NCI-H1105 (cell line): ENCODE results near the gene TXLNB.

Source experiments
- DNase-seq: peaks from one replicate; lab custom pipeline; 2025; lab: John Stamatoyannopoulos, UW

The TXLNB gene

DNA sequence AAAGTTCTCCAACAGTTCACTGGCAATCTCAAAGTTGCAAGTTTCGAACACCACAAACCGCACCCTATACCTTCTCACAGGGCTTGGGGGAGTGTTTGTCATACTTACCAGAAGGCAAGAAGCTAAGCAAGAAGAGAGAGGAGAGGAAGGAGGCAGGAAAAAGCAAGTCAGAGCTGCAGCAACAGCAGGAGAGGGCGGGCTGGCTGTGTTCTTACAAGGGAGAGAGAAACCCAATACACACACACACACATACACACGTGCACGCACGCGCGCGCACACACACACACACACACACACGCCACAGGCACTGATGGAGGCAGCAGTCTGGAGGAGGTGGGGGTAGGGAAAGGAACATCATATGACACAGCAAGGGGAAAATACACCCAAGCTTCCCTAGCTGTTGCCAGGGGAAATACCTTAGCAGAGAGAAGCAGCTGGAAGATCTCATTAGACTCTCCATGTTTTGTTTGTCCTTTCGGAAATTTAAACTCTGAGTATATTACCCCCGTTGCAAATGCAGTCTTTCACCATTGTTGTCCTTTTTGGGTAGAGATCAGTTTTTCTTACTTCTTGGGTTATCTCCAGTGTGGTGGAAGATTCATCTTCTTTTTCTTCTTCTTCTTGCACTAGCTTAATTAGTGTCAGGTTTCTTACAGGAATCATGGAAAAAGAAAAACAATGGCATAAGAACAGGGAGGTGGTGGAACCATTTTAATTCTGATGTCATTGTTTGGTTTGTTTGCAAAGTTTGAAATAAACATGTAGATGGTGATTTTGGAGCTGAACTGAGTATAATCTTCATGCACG is at the start of gene TXLNB:
TSS of gene TXLNB (minus strand) at position 186 of the 807 bp plus-strand sequence. CDS start 3,099 bp downstream, outside the sequence.
- DNase-seq: no peak

DNA sequence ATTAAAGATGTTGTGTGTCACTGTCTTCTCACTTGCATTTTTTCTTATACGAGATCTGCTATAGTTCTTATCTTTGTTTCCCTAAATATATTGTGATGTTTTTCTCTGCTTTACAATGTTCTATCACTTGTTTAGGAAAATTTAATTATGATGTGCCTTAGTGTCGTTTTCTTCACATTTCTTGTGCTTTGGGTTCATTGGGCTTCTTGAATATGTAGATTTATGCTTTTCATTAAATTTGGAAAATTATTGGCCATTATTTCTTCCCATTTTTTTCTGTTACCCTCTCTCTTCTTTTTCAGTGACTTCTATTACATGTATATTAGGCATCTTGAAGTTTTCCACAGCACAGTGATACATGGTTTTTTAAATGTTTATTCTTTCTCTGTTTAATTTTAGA is 49.3 kb upstream of the TXLNB start:
- no peak for DNase-seq

DNA sequence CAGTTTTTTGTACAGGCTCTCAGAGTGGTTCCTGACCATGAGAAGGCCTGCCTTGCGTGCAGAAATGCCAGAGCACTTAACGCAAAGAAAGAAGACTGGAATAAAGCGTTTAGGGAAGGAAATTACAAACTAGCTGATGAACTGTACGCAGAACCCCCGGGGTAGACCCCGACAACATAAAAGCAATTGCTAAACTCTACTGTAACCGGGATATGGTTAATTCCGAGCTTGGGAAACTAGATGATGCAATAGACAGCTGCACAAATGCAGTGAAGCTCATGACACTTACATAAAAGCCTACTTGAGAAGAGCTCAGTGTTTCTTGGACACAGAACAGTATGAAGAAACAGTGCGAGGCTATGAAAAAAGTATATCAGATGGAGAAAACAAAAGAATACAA is 47.0 kb upstream of the TXLNB start:
- DNase-seq: no peak

DNA sequence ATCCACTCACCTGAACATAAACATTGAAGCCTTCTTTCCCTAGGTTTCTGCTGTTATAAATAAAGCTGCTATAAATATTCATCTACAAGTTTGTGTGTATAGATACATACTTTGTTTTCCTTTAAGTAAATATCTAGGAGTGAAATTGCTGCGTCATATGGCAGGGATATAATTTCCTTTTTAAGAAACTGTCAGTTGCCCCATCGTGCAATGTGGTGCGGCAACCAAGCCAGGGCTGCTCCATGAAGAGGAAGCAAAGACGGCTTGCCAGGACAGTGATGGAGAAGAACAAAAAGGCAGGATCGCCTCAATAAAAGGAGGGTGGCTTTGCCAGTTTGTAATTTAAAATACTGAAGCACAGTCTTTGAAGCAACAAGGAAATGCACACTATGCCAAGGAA is 46.0 kb upstream of the TXLNB start:
- no peak for DNase-seq

DNA sequence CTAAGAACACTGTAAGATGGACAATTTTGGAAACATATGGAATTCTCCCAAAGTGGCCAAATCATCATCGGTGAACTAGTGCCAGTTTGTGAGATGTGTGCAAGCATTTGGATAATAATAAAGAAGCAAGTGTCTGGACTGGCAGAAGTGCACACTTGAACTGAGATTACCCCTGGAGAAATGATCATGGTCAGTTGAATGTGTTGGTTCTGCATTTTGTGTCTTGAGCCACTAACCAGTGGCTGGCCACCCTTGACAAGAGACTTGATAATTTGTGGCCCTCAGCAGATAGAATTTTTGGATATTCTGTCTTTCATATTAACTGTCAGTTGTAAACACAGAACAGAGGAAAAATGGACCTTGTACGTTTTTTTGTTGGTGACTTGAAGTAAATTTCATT is 45.2 kb upstream of the TXLNB start:
- DNase-seq: no peak

DNA sequence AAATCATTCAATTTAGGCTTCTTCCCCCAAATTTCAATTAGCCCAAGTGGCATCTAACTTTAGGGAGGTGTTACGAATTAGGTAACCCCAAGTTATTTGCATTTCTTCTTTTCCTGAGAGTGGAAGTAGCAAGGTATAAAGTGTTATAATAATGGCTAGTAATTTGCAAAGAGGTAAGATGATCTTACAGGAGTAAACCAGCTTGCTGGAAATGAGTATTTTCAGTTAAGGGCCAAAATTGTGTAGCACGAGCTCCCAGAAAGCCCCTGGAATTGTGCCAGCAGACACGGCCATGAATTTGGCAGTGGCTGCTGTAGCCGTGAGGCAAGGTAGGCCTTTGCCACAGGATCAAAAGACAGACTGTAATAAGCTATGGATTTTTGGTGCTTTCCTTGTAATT is 44.7 kb upstream of the TXLNB start:
- DNase-seq: peak; percentile 88

DNA sequence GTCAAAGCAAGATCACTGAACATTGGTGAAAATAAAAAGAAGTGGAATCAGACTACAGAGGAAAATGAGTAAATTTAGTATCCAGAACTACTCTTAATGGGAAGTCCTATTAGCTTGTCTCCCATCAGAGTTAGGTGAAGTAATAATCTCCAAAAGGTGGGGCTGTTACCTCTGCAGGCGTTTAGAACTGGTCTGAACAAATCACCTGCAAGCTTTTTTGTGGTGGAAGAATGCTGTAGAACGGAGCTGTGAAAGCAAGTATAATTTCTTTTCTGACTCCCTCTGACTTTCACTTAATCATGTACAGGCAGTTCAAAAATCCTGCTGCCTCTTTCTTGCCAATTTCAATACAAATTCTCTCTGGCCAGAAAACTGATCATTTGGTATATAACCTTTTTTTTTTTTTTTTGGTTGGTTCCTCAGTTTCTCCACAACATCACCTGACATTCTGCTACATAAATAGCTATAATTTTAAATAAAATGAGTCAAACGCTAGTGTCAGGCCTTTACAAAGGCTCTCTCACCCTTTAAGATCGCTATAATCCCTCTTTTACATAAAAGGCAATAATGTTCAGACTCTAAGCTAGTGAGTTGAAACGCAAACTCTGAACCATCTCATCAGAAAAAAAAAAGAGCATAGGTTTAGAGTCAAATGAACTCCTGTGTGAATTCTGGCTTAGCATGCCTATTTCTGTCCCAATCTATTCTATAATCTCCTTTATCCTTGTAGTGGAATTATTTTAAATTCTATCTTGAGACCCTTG is 43.8 kb upstream of the TXLNB start:
- no peak for DNase-seq

DNA sequence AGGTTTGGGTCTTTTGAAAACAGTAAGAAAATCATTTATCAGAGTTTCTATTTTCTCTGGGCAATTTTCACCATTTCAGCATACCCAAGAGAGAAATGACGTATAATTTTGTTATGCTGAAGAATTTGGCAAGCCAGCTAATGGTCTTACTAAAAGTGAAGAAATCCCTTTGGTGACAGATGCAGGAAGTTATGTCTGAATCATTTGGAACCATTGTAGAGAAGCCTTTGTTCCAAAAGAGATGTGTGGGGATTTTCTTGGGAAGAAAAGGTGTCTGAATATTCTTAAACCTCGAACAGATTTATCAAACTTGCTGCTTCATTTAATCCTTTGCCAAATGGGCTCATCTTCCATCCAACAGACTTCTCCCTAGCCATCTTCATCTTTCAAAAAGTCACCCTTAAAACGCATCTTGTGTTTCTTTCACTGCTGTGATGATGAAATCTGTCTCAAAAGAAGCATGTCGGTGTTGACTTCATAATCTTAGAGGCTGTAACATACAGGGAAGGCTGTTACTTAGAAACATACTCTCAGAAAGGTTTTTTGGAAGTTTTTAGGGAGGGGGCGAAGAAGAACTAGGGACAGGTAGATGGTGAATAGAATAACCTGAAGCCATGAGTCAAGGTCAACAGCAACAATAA is 43.1 kb upstream of the TXLNB start:
- DNase-seq: no peak

DNA sequence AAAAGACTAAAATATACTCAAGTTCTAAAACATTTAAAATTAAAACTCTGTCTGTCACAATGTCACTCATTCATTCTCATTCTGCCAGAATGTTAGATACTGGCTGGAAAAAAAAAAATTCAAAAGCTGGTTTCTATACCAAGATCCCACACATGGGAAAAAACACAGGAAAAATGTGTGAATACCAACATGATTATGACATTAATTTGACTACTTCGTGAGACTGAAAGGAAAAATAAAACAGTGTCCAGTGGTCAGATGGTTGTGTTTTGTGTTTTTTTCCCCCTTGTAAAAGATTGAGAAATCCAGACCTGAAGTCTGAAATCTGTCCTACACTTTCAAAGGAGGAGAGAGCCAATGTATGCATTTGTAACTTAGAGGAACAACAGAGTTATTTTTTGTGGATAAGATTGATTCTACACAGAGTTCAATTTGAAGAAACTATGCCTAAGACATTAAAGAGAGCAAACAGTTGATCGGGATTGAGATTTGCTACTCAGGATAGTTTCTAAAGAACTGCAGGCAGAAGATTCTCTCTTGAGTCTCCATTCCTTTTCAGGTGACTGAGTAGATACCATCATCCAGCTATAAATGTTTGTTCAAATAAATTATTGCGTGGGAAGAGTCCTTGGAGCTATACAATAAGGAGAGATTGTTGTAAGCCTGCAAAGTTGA is 39.2 kb upstream of the TXLNB start:
- DNase-seq: no peak

DNA sequence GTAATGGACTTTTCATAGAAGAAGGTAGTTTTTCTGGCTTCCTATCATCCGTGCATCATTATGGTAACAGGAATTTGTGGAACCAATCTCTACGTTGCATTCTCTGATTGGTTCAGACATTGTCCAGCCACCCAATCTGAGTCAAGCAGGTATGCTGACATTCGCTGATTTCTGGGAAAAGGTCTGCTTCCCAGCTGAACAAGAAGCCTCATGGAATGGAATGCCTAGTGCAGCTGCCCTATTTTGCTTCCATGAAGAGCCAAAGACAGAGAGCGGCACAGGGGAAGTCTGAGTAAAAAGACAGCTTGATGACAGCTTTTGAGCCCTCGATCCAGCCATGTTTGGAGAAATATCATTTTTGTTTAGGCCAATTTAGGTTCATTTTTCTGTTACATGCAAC is 38.5 kb upstream of the TXLNB start:
- DNase-seq: no peak

DNA sequence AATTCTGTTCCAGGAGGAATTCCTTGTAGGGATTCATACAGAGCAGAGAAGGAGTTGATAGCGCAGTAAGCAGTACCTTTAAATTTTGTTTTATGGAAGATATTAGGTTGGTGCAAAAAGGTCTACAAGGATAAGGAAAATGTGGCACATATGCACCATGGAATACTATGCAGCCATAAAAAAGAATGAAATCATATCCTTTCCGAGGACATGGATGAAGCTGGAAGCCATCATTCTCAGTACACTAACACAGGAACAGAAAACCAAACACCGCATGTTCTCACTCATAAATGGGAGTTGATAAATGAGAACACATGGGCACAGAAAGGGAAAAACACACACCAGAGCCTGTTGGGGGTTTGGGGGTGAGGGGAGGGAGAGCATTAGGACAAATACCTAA is 37.4 kb upstream of the TXLNB start:
- DNase-seq: no peak

DNA sequence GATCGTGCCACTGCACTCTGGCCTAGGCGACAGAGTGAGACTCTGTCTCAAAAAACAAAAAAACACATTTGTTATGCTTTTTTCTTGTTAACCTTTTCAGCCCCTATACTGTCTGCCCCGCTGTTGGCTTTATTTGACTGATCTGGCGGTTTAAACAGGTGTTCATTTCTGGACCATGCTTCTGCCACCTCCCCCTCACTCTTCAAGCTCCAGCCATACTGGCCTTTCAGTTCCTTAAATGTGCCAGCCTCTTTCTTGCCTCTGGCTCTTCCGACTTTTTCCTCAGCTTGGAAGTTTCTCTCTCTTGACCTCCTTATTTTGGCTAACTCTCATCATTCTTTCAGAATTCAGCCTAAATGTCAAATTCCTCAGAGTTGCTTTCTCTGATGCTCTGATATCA is 35.2 kb upstream of the TXLNB start:
- DNase-seq: no peak

DNA sequence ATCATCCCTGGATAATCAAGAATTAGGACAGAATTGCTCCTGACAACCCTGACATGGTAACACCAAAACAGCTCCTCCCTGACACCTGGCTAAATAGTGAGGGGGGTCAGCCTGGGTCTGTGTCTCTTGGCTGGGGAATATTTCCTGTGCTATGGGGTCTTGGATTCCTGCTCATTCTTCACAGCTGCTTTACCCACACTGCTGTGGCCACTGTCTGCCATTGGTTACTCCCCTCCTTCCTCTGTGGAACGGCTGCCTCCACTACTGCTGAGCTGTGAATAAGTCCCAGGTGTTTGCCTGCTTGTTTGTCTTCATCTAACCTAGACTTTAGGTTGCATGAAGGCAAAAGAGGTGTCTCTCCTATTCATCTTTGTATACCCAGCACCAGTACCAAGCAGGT is 33.9 kb upstream of the TXLNB start:
- no peak for DNase-seq

DNA sequence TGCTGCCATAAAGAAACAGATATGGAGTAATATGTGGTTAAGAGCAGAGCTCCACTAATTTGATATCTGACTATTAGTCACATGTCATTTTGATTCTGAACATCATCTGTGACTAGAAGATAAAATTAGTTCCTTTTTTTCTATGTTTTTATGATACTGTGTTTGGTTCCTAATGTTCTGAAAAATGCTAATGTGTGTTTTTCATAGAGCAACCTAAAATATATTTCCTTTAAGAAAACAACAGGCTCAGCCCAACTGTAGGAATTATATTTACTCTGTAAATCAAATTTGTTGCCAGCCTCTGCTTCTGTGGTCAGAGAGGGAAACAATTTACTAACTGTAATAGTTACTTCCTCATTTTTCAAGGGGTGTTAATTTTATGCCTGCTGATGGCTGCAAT is 33.3 kb upstream of the TXLNB start:
- DNase-seq: no peak

DNA sequence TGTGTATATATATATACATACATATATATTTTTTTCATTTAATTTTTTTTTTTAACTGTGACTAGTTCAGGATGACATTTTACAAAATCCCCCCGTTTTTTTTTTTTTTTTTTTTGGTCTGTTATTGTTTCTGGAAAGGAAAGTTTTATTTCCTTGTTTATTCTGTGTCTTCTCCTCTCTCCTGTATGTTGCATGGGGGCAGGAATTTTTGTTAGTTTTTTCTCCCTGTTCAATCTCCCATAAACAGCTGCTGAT is 32.4 kb upstream of the TXLNB start:
- no peak for DNase-seq

DNA sequence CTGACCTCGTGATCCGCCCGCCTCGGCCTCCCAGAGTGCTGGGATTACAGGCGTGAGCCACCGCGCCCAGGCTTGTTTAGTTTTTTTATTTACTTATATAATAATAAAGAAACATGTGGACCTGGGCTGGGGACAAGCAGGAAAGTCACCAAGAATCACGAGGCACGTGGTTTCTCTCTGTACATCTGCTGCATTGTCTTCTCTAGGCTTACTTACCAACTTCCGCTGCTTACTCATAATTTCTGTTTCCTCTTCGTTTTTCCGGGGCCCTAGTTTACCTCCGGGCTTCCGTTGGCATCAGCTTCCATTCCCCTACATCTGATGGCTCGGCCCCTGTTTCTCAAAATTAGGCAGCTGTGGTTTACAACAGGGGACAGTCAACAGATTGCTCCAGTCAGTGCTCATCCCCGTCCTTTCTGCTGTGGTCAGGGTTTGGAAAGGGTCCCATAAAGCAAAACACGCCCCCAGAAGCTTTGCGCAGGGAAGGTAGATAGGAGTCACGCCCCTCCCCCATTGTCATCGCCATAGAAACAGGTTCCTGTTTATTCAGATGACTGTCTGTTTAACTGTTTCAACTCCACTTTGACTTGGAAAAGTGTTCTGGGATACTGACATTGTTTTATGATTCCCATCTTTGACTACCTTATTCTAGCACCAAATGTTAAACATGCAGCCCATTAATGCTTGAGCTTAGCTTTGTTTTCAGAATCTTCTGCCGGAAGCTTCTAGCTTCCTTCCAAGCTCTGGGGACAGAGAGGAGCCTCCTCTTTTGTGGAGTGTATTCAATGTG is 31.9 kb upstream of the TXLNB start:
- DNase-seq: no peak

DNA sequence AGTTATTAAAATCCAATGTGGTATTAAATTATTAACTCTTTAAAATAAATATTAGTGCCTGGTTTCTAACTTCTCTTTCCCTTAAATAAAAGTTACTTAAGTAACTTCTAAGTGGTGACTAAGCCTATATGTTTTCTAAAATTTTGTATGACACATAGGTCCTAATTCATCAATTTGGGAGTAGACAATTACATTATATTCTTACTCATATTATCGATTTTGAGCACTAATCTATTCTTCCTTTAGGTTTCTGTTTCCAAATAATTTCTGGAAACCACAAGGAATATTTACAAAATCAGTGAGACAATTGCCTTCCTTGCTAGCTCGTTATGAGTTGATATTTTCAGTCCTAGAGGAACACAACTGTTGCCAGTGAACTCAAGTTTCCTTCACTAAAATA is 28.3 kb upstream of the TXLNB start:
- DNase-seq: no peak

DNA sequence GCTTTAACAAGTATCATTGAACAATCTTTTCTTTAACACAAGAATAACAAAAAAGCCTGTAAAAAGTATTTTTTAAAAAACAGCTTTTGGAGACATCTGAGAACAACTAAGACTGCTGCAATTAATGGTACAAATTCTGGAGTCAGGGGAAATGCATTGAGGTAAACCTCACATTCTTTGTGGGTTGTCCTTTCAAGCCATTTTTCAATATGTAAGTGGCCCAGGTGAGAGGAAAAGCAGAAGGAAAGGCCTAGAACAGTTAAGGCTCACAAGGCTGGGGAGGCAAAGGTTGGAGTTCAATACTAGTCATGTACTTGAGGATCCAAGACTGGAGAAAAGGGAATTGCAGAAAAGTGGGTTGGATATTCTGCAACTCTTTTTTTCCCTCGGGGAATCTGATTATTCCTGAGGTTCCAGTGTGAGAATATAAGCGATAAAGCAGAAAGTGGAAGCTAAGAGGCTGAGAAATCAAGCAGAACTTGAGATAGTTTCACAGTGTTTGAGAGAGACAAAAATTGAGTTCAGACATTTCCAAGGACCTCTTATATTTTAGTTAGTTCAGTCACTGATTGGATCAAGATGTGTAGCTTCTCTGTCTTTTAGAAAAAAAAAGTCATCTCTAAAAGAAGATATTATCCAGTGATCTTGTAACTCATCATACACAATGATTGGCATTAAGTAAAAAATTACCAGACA is 25.0 kb upstream of the TXLNB start:
- DNase-seq: no peak

DNA sequence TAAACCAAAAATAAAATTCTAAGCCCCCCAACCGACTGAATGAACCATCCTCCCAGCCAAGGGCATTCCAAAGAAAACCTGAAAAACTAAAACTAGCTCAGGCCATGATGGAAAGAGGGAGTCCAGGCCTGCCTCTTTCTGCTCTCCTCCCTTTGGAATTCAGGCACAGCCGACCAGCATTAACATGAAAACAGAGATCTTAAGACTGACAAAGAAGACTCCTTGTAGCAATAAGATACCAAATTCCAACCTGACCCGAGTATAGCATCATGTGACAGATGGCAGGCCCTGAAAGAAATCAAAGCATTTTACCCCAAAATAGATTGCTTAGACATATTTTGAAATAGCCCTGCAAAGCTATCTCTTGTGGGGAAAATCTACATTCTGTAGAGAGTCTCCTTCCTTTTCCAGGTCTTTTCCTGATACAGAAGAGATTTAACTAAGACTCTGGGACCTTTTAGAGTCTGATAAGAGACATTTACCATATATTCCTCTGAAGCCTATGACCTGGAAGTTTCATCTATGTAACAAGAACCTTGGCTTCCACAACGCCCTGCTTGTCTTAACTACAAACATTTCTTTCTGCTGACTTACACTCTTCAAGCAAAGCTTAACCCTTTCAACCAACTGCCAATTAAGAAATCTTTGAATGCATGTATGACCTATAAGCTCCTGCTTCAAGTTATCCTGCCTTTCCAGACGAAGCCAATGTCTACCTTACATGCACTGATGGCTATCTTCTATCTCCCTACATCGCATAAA is 22.2 kb upstream of the TXLNB start:
- DNase-seq: no peak

DNA sequence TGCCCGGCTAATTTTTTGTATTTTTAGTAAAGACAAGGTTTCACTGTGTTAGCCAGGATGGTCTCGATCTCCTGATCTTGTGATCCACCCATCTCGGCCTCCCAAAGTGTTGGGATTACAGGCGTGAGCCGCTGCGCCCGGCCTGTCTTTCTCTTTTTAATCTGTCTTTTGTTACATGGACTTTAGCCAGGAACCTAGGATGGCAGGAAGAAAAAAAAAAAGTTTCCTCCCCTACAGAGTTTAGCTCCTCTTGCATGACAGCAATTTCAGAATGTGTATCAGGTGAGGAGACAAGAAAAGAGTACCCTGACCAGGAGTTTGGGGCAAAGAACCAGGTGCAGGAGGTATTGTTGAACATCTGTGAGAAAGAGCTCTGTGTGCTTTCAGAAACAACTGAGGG is 21.4 kb upstream of the TXLNB start:
- no peak for DNase-seq

DNA sequence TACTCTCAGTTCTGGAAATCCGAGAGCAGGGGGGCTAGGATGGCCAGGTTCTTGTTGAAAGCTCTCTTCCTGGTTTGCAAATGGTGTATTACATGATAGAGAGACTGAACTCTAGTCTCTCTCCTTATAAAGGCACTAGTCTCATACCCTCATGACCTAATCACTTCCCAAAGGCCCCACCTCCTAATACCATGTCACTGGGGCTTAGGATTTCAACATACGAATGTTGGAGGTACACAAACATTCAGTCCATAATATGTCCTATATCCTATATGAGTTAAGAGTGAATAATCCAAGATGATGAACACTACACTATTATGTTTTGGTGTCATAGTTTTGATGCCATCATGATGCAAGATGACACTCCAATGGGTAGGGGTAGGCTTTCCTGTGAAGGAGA is 20.0 kb upstream of the TXLNB start:
- no peak for DNase-seq
